Aorta (tissue), 4 donors: ENCODE data around the gene DOCK6. TPM values are rescaled to one million over a fixed set of nuclear protein-coding genes. Genes with fewer than 3 reads are reported as not detected.

Source experiments
- polyA plus RNA-seq, 2 donors: library from polyadenylated mRNA; stranded (reverse); fragments of 200-250 nt; gene quantifications; one replicate each; pipeline ENCODE4 v1.2.3, GENCODE V29; 2013
- total RNA-seq, 2 donors: library from RNA; stranded (reverse); fragmentation: NEBNext Ultra II Directional; extraction: Animal tissue kit (Norgen Biotek cat#: 25700); gene quantifications; one replicate each; pipeline ENCODE4 v1.2.1, GENCODE V29; 2021
- donor health status: healthy with polysubstance abuse.
- donor health status: Bipolar disorder and iron deficiency.
- donor health status: DM: no; HTN: no; CAD: no.
- donor health status: DM: yes; HTN: yes; CAD: no.

Gene DOCK6
- total and polyA plus RNA-seq, 4 donors = 12.8 to 109 (median 72.5) TPM

Other genes with a start within 250 kb of the DOCK6 start
- 10 to 100 TPM; 50.4 to 94.0 TPM for gene LDLR, start 173.1 kb downstream of the DOCK6 start, total RNA-seq
- gene LDLR, start 173.1 kb downstream of the DOCK6 start, polyA plus RNA-seq = 1 to 10 TPM; 3.4 to 9.5 TPM
- gene SPC24, start 106.7 kb downstream of the DOCK6 start, total RNA-seq = 1 to 10 TPM; 1.1 to 2.9 TPM
- gene SPC24, start 106.7 kb downstream of the DOCK6 start, polyA plus RNA-seq = 1 to 10 TPM in 1 of 2 donors, under 1 TPM in 1; 0.43 to 1.0 TPM
- 100 to 1,000 TPM; 316 to 379 TPM for gene KANK2, start 65.0 kb downstream of the DOCK6 start, total RNA-seq
- 100 to 1,000 TPM; 269 to 282 TPM for gene KANK2, start 65.0 kb downstream of the DOCK6 start, polyA plus RNA-seq
- gene ANGPTL8, start 22.9 kb downstream of the DOCK6 start, total RNA-seq = not detected
- 10 to 100 TPM in 1 of 2 donors, not detected in 1; 11.8 TPM for gene ANGPTL8, start 22.9 kb downstream of the DOCK6 start, polyA plus RNA-seq
- gene TSPAN16, start 33.6 kb upstream of the DOCK6 start, total RNA-seq = not detected
- gene TSPAN16, start 33.6 kb upstream of the DOCK6 start, polyA plus RNA-seq = not detected
- gene RAB3D, start 77.1 kb upstream of the DOCK6 start, total RNA-seq = 10 to 100 TPM; 26.7 to 32.7 TPM
- 1 to 10 TPM; 3.0 to 7.1 TPM for gene RAB3D, start 77.1 kb upstream of the DOCK6 start, polyA plus RNA-seq
- 10 to 100 TPM; 36.2 to 50.7 TPM for gene TMEM205, start 83.7 kb upstream of the DOCK6 start, total RNA-seq
- 100 to 1,000 TPM in 1 of 2 donors, 10 to 100 TPM in 1; 25.5 to 119 TPM for gene TMEM205, start 83.7 kb upstream of the DOCK6 start, polyA plus RNA-seq
- gene CCDC159, start 84.0 kb upstream of the DOCK6 start, total RNA-seq = 10 to 100 TPM; 18.0 to 44.4 TPM
- gene CCDC159, start 84.0 kb upstream of the DOCK6 start, polyA plus RNA-seq = 100 to 1,000 TPM in 1 of 2 donors, 10 to 100 TPM in 1; 28.3 to 111 TPM
- 10 to 100 TPM; 36.4 to 37.4 TPM for gene PLPPR2, start 92.9 kb upstream of the DOCK6 start, total RNA-seq
- gene PLPPR2, start 92.9 kb upstream of the DOCK6 start, polyA plus RNA-seq = 10 to 100 TPM; 11.4 to 41.0 TPM
- 1 to 10 TPM; 1.5 to 1.7 TPM for gene SWSAP1, start 112.1 kb upstream of the DOCK6 start, total RNA-seq
- gene SWSAP1, start 112.1 kb upstream of the DOCK6 start, polyA plus RNA-seq = 1 to 10 TPM in 1 of 2 donors, under 1 TPM in 1; 0.50 to 5.7 TPM
- gene EPOR, start 121.8 kb upstream of the DOCK6 start, total RNA-seq = 10 to 100 TPM in 1 of 2 donors, 1 to 10 TPM in 1; 7.4 to 13.1 TPM
- 10 to 100 TPM in 1 of 2 donors, under 1 TPM in 1; 0.63 to 32.4 TPM for gene EPOR, start 121.8 kb upstream of the DOCK6 start, polyA plus RNA-seq
- 10 to 100 TPM; 30.2 to 51.6 TPM for gene RGL3, start 156.8 kb upstream of the DOCK6 start, total RNA-seq
- 10 to 100 TPM; 14.5 to 78.5 TPM for gene RGL3, start 156.8 kb upstream of the DOCK6 start, polyA plus RNA-seq
- 1 to 10 TPM in 1 of 2 donors, under 1 TPM in 1; 0.49 to 1.8 TPM for gene ODAD3, start 172.6 kb upstream of the DOCK6 start, total RNA-seq
- gene ODAD3, start 172.6 kb upstream of the DOCK6 start, polyA plus RNA-seq = 1 to 10 TPM; 1.4 to 2.6 TPM
- 100 to 1,000 TPM; 168 to 207 TPM for gene PRKCSH, start 173.1 kb upstream of the DOCK6 start, total RNA-seq
- gene PRKCSH, start 173.1 kb upstream of the DOCK6 start, polyA plus RNA-seq = 100 to 1,000 TPM in 1 of 2 donors, 10 to 100 TPM in 1; 90.2 to 168 TPM
- gene ELAVL3, start 218.5 kb upstream of the DOCK6 start, total RNA-seq = not detected
- under 1 TPM; 0.13 to 0.56 TPM for gene ELAVL3, start 218.5 kb upstream of the DOCK6 start, polyA plus RNA-seq
- 10 to 100 TPM; 11.4 to 11.6 TPM for gene ZNF653, start 243.3 kb upstream of the DOCK6 start, total RNA-seq
- gene ZNF653, start 243.3 kb upstream of the DOCK6 start, polyA plus RNA-seq = 10 to 100 TPM in 1 of 2 donors, 1 to 10 TPM in 1; 5.4 to 22.5 TPM